ENCODE results near the gene COLEC12.

DNA sequence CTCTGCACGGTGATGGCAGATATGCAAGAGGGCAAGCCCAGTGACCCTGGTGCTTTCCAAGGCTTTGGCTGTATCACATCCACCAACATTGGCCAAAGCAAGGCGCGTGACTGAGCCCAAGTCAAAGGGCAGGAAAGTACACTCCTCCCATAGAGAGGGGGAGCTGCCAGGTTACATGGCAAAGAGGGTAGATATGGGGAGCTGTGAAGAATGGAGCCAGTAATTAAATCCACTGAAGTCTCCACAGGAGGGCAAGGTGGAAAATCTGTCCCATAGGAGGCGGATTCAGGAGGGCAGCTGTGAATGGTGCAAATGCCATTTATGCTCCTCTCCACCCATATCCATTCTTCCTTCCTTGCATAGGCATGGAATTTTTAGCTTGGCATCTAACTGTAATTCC, 188.1 kb downstream of the COLEC12 start:
- TF ChIP-seq EZH2phosphoT487 (IDR thresholded peaks at IDR 0.05; ENCODE audit: insufficient read depth, low read depth) (no peak), EZH2 (IDR thresholded peaks at IDR 0.05; ENCODE audit: insufficient read depth, poor library complexity, severe bottlenecking) (no peak)

Measured in GM23248 (cell line).